ENCODE results near the gene DNAJC27.

- TF ChIP-seq, protein P1, sequence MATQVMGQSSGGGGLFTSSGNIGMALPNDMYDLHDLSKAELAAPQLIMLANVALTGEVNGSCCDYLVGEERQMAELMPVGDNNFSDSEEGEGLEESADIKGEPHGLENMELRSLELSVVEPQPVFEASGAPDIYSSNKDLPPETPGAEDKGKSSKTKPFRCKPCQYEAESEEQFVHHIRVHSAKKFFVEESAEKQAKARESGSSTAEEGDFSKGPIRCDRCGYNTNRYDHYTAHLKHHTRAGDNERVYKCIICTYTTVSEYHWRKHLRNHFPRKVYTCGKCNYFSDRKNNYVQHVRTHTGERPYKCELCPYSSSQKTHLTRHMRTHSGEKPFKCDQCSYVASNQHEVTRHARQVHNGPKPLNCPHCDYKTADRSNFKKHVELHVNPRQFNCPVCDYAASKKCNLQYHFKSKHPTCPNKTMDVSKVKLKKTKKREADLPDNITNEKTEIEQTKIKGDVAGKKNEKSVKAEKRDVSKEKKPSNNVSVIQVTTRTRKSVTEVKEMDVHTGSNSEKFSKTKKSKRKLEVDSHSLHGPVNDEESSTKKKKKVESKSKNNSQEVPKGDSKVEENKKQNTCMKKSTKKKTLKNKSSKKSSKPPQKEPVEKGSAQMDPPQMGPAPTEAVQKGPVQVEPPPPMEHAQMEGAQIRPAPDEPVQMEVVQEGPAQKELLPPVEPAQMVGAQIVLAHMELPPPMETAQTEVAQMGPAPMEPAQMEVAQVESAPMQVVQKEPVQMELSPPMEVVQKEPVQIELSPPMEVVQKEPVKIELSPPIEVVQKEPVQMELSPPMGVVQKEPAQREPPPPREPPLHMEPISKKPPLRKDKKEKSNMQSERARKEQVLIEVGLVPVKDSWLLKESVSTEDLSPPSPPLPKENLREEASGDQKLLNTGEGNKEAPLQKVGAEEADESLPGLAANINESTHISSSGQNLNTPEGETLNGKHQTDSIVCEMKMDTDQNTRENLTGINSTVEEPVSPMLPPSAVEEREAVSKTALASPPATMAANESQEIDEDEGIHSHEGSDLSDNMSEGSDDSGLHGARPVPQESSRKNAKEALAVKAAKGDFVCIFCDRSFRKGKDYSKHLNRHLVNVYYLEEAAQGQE (IDR thresholded peaks at IDR 0.05; ENCODE audit: borderline replicate concordance), result no peak
- TF ChIP-seq, protein P1 (CRISPR knock-in tag; IDR thresholded peaks at IDR 0.05; ENCODE audit: low read depth), result 0 out of 2 replicates have a peak, but pooled peaks have one; percentile 47
- TF ChIP-seq BRCA1 (IDR thresholded peaks at IDR 0.05) (no peak), BRCA1 (CRISPR knock-in tag; IDR thresholded peaks at IDR 0.05) (no peak), ZNF699 (CRISPR knock-in tag; IDR thresholded peaks at IDR 0.05; ENCODE audit: insufficient replicate concordance) (no peak), ERF (CRISPR knock-in tag; IDR thresholded peaks at IDR 0.05) (0 out of 2 replicates have a peak, but pooled peaks have one; percentile 54)
- TF ChIP-seq, protein P2, sequence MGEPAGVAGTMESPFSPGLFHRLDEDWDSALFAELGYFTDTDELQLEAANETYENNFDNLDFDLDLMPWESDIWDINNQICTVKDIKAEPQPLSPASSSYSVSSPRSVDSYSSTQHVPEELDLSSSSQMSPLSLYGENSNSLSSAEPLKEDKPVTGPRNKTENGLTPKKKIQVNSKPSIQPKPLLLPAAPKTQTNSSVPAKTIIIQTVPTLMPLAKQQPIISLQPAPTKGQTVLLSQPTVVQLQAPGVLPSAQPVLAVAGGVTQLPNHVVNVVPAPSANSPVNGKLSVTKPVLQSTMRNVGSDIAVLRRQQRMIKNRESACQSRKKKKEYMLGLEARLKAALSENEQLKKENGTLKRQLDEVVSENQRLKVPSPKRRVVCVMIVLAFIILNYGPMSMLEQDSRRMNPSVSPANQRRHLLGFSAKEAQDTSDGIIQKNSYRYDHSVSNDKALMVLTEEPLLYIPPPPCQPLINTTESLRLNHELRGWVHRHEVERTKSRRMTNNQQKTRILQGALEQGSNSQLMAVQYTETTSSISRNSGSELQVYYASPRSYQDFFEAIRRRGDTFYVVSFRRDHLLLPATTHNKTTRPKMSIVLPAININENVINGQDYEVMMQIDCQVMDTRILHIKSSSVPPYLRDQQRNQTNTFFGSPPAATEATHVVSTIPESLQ (CRISPR knock-in tag; IDR thresholded peaks at IDR 0.05), result 0 out of 2 replicates have a peak, but pooled peaks have one; percentile 26
- TF ChIP-seq, protein P3, sequence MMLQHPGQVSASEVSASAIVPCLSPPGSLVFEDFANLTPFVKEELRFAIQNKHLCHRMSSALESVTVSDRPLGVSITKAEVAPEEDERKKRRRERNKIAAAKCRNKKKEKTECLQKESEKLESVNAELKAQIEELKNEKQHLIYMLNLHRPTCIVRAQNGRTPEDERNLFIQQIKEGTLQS (IDR thresholded peaks at IDR 0.05), result peak; percentile 99
- TF ChIP-seq, protein P3 (CRISPR knock-in tag; conservative IDR thresholded peaks at IDR 0.05), result peak; percentile 95
Observed at GRCh38 chr2:24971536-24972314, at the start of gene DNAJC27.

All from K562 (cell line).